IMR-90 (cell line): ENCODE results near the gene ARHGEF16. TPM values are rescaled to one million over a fixed set of nuclear protein-coding genes. Genes with fewer than 3 reads are reported as not detected.

Experiments
- ATAC-seq: fragments of 200-7000 bp; cut with Tn5 transposase; 2 replicates; pipeline ENCODE4 v1.9.1; 2020; ENCODE audit warnings: low read depth, mild to moderate bottlenecking, moderate library complexity
- BruUV-seq: library from RNA; stranded (reverse); fragments of 400-500 nt; replicated peaks from 2 replicates; lab custom pipeline; 2021; lab: Mats Ljungman, UMichigan
- CTCF ChIA-PET: fragments of 300-600 bp; formaldehyde crosslinking; extraction: SDS; loops from one replicate; lab custom pipeline; 2021; ENCODE audit warnings: antibody characterized with exemption; lab: Yijun Ruan, JAX
- POLR2A ChIA-PET: fragments of 300-600 bp; sonication (Branson Sonifier 250); formaldehyde crosslinking; loops from one replicate; lab custom pipeline; 2022; ENCODE audit warnings: antibody characterized with exemption; ENCODE audit not compliant: unreplicated experiment; lab: Charles Lee
- DNase-seq: peaks from one replicate; pipeline ENCODE4 v3.0.0; 2013
- H2AFZ ChIP-seq: replicated peaks from 2 replicates; pipeline ENCODE3; 2013; ENCODE audit warnings: low read length, mild to moderate bottlenecking; ENCODE audit not compliant: poor library complexity
- H2AK5ac ChIP-seq: 2 replicates; pipeline ENCODE4 v1.6.1; 2013; ENCODE audit warnings: low read depth, low read length, inconsistent platforms
- H2AK9ac ChIP-seq: replicated peaks from 2 replicates; pipeline ENCODE3; 2013; ENCODE audit warnings: mild to moderate bottlenecking, low read depth, low read length, moderate library complexity; ENCODE audit not compliant: poor library complexity
- H2BK120ac ChIP-seq: 2 replicates; pipeline ENCODE4 v1.6.1; 2013; ENCODE audit warnings: low read depth, low read length, inconsistent platforms
- H2BK15ac ChIP-seq: 3 replicates; pipeline ENCODE4 v1.6.1; 2013; ENCODE audit warnings: low read depth, low read length, inconsistent platforms
- H2BK20ac ChIP-seq: 2 replicates; pipeline ENCODE4 v1.6.1; 2013; ENCODE audit warnings: low read depth, mild to moderate bottlenecking, inconsistent platforms, low read length, moderate library complexity
- H2BK5ac ChIP-seq: 2 replicates; pipeline ENCODE4 v1.6.1; 2013; ENCODE audit warnings: mild to moderate bottlenecking, low read depth, low read length, inconsistent platforms; ENCODE audit not compliant: poor library complexity, severe bottlenecking
- H3K14ac ChIP-seq: replicated peaks from 2 replicates; pipeline ENCODE4 v1.6.1; 2013; ENCODE audit warnings: low read depth, low read length, inconsistent platforms
- H3K18ac ChIP-seq: 2 replicates; pipeline ENCODE4 v1.6.1; 2013; ENCODE audit warnings: low read depth, low read length, control low read depth
- H3K23ac ChIP-seq: 2 replicates; pipeline ENCODE4 v1.6.1; 2013; ENCODE audit warnings: low read depth, low read length, inconsistent platforms
- H3K27ac ChIP-seq: 2 replicates; pipeline ENCODE4 v1.5.1; 2013; ENCODE audit warnings: mild to moderate bottlenecking, control low read depth, low read length; ENCODE audit not compliant: insufficient read depth
- H3K27me3 ChIP-seq: 2 replicates; pipeline ENCODE4 v1.6.1; 2013; ENCODE audit warnings: low read length; ENCODE audit not compliant: control insufficient read depth, insufficient read depth
- H3K36me3 ChIP-seq: 2 replicates; pipeline ENCODE4 v1.6.1; 2013; ENCODE audit warnings: low read length, mixed read lengths; ENCODE audit not compliant: control insufficient read depth, insufficient read depth
- H3K4ac ChIP-seq: 2 replicates; pipeline ENCODE4 v1.6.1; 2013; ENCODE audit warnings: low read depth, low read length, inconsistent platforms
- H3K4me1 ChIP-seq: 2 replicates; pipeline ENCODE4 v1.6.1; 2013; ENCODE audit warnings: low read length, mixed read lengths; ENCODE audit not compliant: control insufficient read depth, insufficient read depth
- H3K4me2 ChIP-seq: 2 replicates; pipeline ENCODE4 v1.6.1; 2013; ENCODE audit warnings: low read depth, mild to moderate bottlenecking, control low read depth, low read length, moderate library complexity
- H3K4me3 ChIP-seq: 2 replicates; pipeline ENCODE4 v1.5.1; 2013; ENCODE audit warnings: low read depth, mild to moderate bottlenecking, control low read depth, low read length, moderate library complexity; ENCODE audit not compliant: insufficient read depth
- H3K56ac ChIP-seq: 2 replicates; pipeline ENCODE4 v1.6.1; 2013; ENCODE audit warnings: low read length, inconsistent platforms; ENCODE audit not compliant: insufficient read depth; ENCODE audit errors: extremely low read depth
- H3K79me1 ChIP-seq, 2 experiments: 2 replicates each; pipeline ENCODE4 v1.6.1; 2013; ENCODE audit warnings: low read length in 2 of 2, inconsistent platforms in 1 of 2, low read depth in 1 of 2
- H3K9ac ChIP-seq: 2 replicates; pipeline ENCODE4 v1.6.1; 2013; ENCODE audit warnings: low read depth, low read length, control low read depth
- H3K9me1 ChIP-seq: 2 replicates; pipeline ENCODE4 v1.6.1; 2013; ENCODE audit warnings: low read length, inconsistent platforms; ENCODE audit not compliant: insufficient read depth
- H3K9me3 ChIP-seq: 2 replicates; pipeline ENCODE4 v1.6.1; 2013; ENCODE audit warnings: low read length; ENCODE audit not compliant: control insufficient read depth, insufficient read depth
- H4K20me1 ChIP-seq: 2 replicates; pipeline ENCODE4 v1.6.1; 2013; ENCODE audit warnings: low read length, inconsistent platforms; ENCODE audit not compliant: insufficient read depth
- H4K5ac ChIP-seq: 2 replicates; pipeline ENCODE4 v1.6.1; 2013; ENCODE audit warnings: mild to moderate bottlenecking, low read depth, low read length, control low read depth
- H4K8ac ChIP-seq, 2 experiments: 2 replicates each; pipeline ENCODE4 v1.6.1; 2013; ENCODE audit warnings: low read depth in 2 of 2, low read length in 2 of 2, control low read depth in 1 of 2, inconsistent platforms in 1 of 2
- H4K91ac ChIP-seq: 2 replicates; pipeline ENCODE4 v1.6.1; 2013; ENCODE audit warnings: low read depth, low read length, inconsistent platforms; ENCODE audit not compliant: insufficient read depth
- BHLHE40 ChIP-seq: fragments of 150-350 bp; IDR thresholded peaks from 2 replicates; pipeline ENCODE4 v1.6.1; 2016; ENCODE audit warnings: mild to moderate bottlenecking, low read depth, low read length
- CEBPB ChIP-seq: IDR thresholded peaks from 2 replicates; pipeline ENCODE4 v1.6.1; 2012; ENCODE audit warnings: low read depth, low read length, improper control_type of control experiment
- CHD1 ChIP-seq: IDR thresholded peaks from 2 replicates; pipeline ENCODE4 v1.6.1; 2012; ENCODE audit warnings: low read depth, low read length, improper control_type of control experiment
- CTCF ChIP-seq: conservative IDR thresholded peaks from 2 replicates; pipeline ENCODE4 v1.5.1; 2012; ENCODE audit warnings: mild to moderate bottlenecking, low read depth, low read length, improper control_type of control experiment
- ELK1 ChIP-seq: fragments of 150-350 bp; IDR thresholded peaks from 2 replicates; pipeline ENCODE4 v1.6.1; 2016; ENCODE audit warnings: low read depth, mild to moderate bottlenecking, low read length, moderate library complexity, borderline replicate concordance
- FOS ChIP-seq: fragments of 150-350 bp; IDR thresholded peaks from 2 replicates; pipeline ENCODE4 v1.6.1; 2016; ENCODE audit warnings: low read depth, low read length
- MAZ ChIP-seq: IDR thresholded peaks from 2 replicates; pipeline ENCODE4 v1.6.1; 2012; ENCODE audit warnings: low read depth, mild to moderate bottlenecking, low read length, improper control_type of control experiment, moderate library complexity, borderline replicate concordance
- MXI1 ChIP-seq: IDR thresholded peaks from 2 replicates; pipeline ENCODE4 v1.6.1; 2012; ENCODE audit warnings: low read depth, mild to moderate bottlenecking, low read length, moderate library complexity, borderline replicate concordance
- NFE2L2 ChIP-seq: fragments of 150-350 bp; IDR thresholded peaks from 2 replicates; pipeline ENCODE4 v1.6.1; 2016; ENCODE audit warnings: low read depth, mild to moderate bottlenecking, low read length
- POLR2A ChIP-seq: IDR thresholded peaks from 2 replicates; pipeline ENCODE4 v1.6.1; 2012; ENCODE audit warnings: mild to moderate bottlenecking, low read depth, low read length
- RAD21 ChIP-seq: IDR thresholded peaks from 2 replicates; pipeline ENCODE4 v1.6.1; 2012; ENCODE audit warnings: low read length, improper control_type of control experiment
- RCOR1 ChIP-seq: IDR thresholded peaks from 2 replicates; pipeline ENCODE4 v1.6.1; 2012; ENCODE audit warnings: mild to moderate bottlenecking, low read length, improper control_type of control experiment; ENCODE audit not compliant: insufficient replicate concordance
- RFX5 ChIP-seq: IDR thresholded peaks from 2 replicates; pipeline ENCODE4 v1.8.0; 2012; ENCODE audit warnings: low read depth, mild to moderate bottlenecking, low read length, moderate library complexity
- SMC3 ChIP-seq: fragments of 150-350 bp; IDR thresholded peaks from 2 replicates; pipeline ENCODE4 v1.6.1; 2016; ENCODE audit warnings: low read depth, mild to moderate bottlenecking, antibody characterized with exemption, low read length, moderate library complexity
- USF2 ChIP-seq: fragments of 150-350 bp; IDR thresholded peaks from 2 replicates; pipeline ENCODE4 v1.6.1; 2017; ENCODE audit warnings: mild to moderate bottlenecking, antibody characterized with exemption, low read length, low read depth
- WGBS, 2 experiments: methylation state at CpG; one replicate each; pipeline versions ENCODE4 v1.1.5 to v1.1.7; 2013; ENCODE audit warnings: missing lambda C conversion rate in 2 of 2; ENCODE audit not compliant: insufficient read length in 1 of 2; ENCODE audit errors: extremely low coverage in 2 of 2; 5-methylcytosine and 5-hydroxymethylcytosine counted together
- dilution Hi-C: fragments of 300-500 bp; cut with HindIII; formaldehyde crosslinking; loops from one replicate; pipeline ENCODE4 v1.14.3; 2018; ENCODE audit warnings: low sequenced_read_pairs; ENCODE audit not compliant: unreplicated experiment
- in situ Hi-C: fragments of 300-500 bp; cut with MboI; formaldehyde crosslinking; loops from 3 replicates; pipeline ENCODE4 v1.14.3; 2019; ENCODE audit warnings: low sequenced_read_pairs, inconsistent platforms, mixed read lengths
- intact Hi-C: fragments of 100-400 bp; cut with micrococcal nuclease; formaldehyde crosslinking; loops from 2 replicates; pipeline ENCODE4 v1.10.0; 2022
- polyA plus RNA-seq, 3 experiments: library from polyadenylated mRNA; depleted of rRNA; stranded (reverse); fragments of >200 nt; gene quantifications; 2 replicates each; pipeline ENCODE4 v1.2.3, GENCODE V29; 2012; ENCODE audit warnings: low replicate concordance in 1 of 3
- total RNA-seq: library from RNA; depleted of rRNA; stranded (reverse); fragments of >200 nt; gene quantifications from 2 replicates; pipeline ENCODE4 v1.2.3, GENCODE V29; 2012

ARHGEF16 gene
- total and polyA plus RNA-seq, 2 of the 4 experiments (the other 2 are of a cell fraction) = 0.18 to 0.39 TPM

GRCh38 chr1:3505161-3505560 is 50.7 kb downstream of the ARHGEF16 start:
- H3K27me3 ChIP-seq = no peaks in the 10 kb centered on the region
- H4K91ac ChIP-seq = no peak overlapping the region
- H2BK20ac ChIP-seq = no peak overlapping the region
- intact Hi-C loops = no loop called here
- H2BK15ac ChIP-seq = no peak overlapping the region
- H3K56ac ChIP-seq = no peak overlapping the region
- H3K79me1 ChIP-seq = no peaks in the 10 kb centered on the region
- H3K4me2 ChIP-seq = no peak overlapping the region
- H3K9me3 ChIP-seq = no peaks in the 10 kb centered on the region
- no peak overlapping the region for H3K4me3 ChIP-seq
- peak overlapping the region; percentile 35; the same call in 1 of the 2 replicates for H2AK5ac ChIP-seq
- ChIA-PET CTCF (no interaction called here), POLR2A (no interaction called here)
- H3K23ac ChIP-seq = no peak overlapping the region
- no peak overlapping the region for H2BK5ac ChIP-seq
- TF ChIP-seq BHLHE40 = no peak
- TF ChIP-seq SMC3 = no peak
- TF ChIP-seq CTCF = no peak
- no peak for TF ChIP-seq FOS
- TF ChIP-seq USF2 = no peak
- no peak for TF ChIP-seq POLR2A
- TF ChIP-seq CHD1 = no peak
- TF ChIP-seq RFX5 = no peak
- no peak for TF ChIP-seq RCOR1
- TF ChIP-seq RAD21 = no peak
- no peak for TF ChIP-seq ELK1
- TF ChIP-seq MXI1 = no peak
- TF ChIP-seq CEBPB = no peak
- no peak for TF ChIP-seq MAZ
- no peak for TF ChIP-seq NFE2L2
- WGBS, 2 experiments = 85% methylated on average over 8 of the region's 20 CpGs; no CpG with 5 or more reads in 1 of the 2 experiments
- H2AFZ ChIP-seq = peak overlapping the region; percentile 2
- no TSS peak for BruUV-seq
- H3K4ac ChIP-seq = peak overlapping the region; percentile 75; the same call in 1 of the 2 replicates
- no peak for ATAC-seq
- no peaks in the 10 kb centered on the region for H3K36me3 ChIP-seq
- H3K27ac ChIP-seq = no peak overlapping the region
- H4K5ac ChIP-seq = no peak overlapping the region
- peaks cover 7% of the 10 kb centered on the region; the same call in 1 of the 2 replicates for H3K4me1 ChIP-seq
- no peak overlapping the region for H4K8ac ChIP-seq
- H4K20me1 ChIP-seq = no peaks in the 10 kb centered on the region
- H2AK9ac ChIP-seq = peak overlapping the region; percentile 8
- in situ Hi-C loops = no loop called here
- no peak for DNase-seq
- dilution Hi-C loops = no loop called here
- H2BK120ac ChIP-seq = peak overlapping the region; percentile 87; the same call in 1 of the 2 replicates
- H3K9ac ChIP-seq = no peak overlapping the region
- H3K18ac ChIP-seq = no peak overlapping the region
- peaks cover 3% of the 10 kb centered on the region; the same call in 1 of the 2 replicates for H3K9me1 ChIP-seq
- H3K14ac ChIP-seq = no peak overlapping the region
